AG04450 (cell line): ENCODE measurements around the gene CEP41. TPM values are rescaled to one million over a fixed set of nuclear protein-coding genes. Genes with fewer than 3 reads are reported as not detected.

ENCODE experiments used
- CTCF ChIA-PET: fragments of 300-600, 350-600 bp; formaldehyde crosslinking; extraction: SDS; loops from one replicate; lab custom pipeline; 2022; ENCODE audit warnings: antibody characterized with exemption, inconsistent platforms; lab: Charles Lee
- POLR2A ChIA-PET: fragments of 350-600 bp; formaldehyde crosslinking; extraction: SDS; loops from one replicate; lab custom pipeline; 2021; ENCODE audit warnings: antibody characterized with exemption, inconsistent platforms; lab: Yijun Ruan, JAX
- DNase-seq: peaks from one replicate; pipeline ENCODE4 v3.0.0-alpha.2; 2011; ENCODE audit warnings: low read depth, low spot score
- H3K27ac ChIP-seq: one replicate; pipeline ENCODE4 v1.5.1; 2012; ENCODE audit warnings: low read depth, low read length, control low read depth
- H3K27me3 ChIP-seq: one replicate; pipeline ENCODE4 v1.6.0; 2012; ENCODE audit warnings: low read length; ENCODE audit not compliant: control insufficient read depth, insufficient read depth
- H3K4me3 ChIP-seq: 2 replicates; pipeline ENCODE4 v1.5.1; 2011; ENCODE audit warnings: mild to moderate bottlenecking, low read depth, low read length, control low read depth
- H3K9me3 ChIP-seq: 2 replicates; pipeline ENCODE4 v1.5.1; 2012; ENCODE audit warnings: low read length; ENCODE audit not compliant: control insufficient read depth, insufficient read depth
- CTCF ChIP-seq: IDR thresholded peaks from 2 replicates; pipeline ENCODE4 v1.5.1; 2011; ENCODE audit warnings: low read depth, low read length, control low read depth, inconsistent platforms
- polyA plus RNA-seq: library from polyadenylated mRNA; depleted of rRNA; stranded (reverse); fragments of >200 nt; gene quantifications from 2 replicates; pipeline ENCODE4 v1.2.3, GENCODE V29; 2011

Gene CEP41
- polyA plus RNA-seq, 1 experiment = 26.4 TPM

- Histone ChIP-seq H3K27ac (peak overlapping the region; percentile 100), H3K27me3 (no peaks in the 10 kb centered on the region), H3K4me3 (no peak overlapping the region), H3K9me3 (peaks cover 15% of the 10 kb centered on the region)
- no peak for DNase-seq
- ChIA-PET CTCF (no interaction called here), POLR2A (interaction anchor here (0.6 to 1.3 kb wide), 3 partner anchors 20 to 167 kb away, joined by 3 to 5 read pairs (median 4); partner anchors contain the start of gene TMEM209)
- TF ChIP-seq CTCF = no peak
Observed at GRCh38 chr7:130372402-130373165, 68.2 kb downstream of the CEP41 start.

GRCh38 chr7:130371046-130371445 lies 69.8 kb downstream of the CEP41 start:
- CTCF ChIA-PET = no interaction called here
- no peak for DNase-seq
- TF ChIP-seq CTCF = no peak
- POLR2A ChIA-PET = no interaction called here
- Histone ChIP-seq H3K4me3 (no peak overlapping the region), H3K27ac (peak overlapping the region; percentile 31), H3K9me3 (peaks cover 9% of the 10 kb centered on the region; the same call in 1 of the 2 replicates), H3K27me3 (no peaks in the 10 kb centered on the region)

- POLR2A ChIA-PET = interaction anchor here (0.6 to 0.8 kb wide), 2 partner anchors 27 to 165 kb away, joined by 4 to 10 read pairs; partner anchors contain the start of gene TMEM209
Observed at GRCh38 chr7:130369831-130370550, 70.8 kb downstream of the CEP41 start.

GRCh38 chr7:130369110-130369711 lies 71.6 kb downstream of the CEP41 start:
- peaks cover 2% of the 10 kb centered on the region; the same call in 1 of the 2 replicates for H3K9me3 ChIP-seq
- DNase-seq = no peak
- no peak for TF ChIP-seq CTCF
- peak overlapping the region; percentile 39 for H3K27ac ChIP-seq
- H3K27me3 ChIP-seq = no peaks in the 10 kb centered on the region
- H3K4me3 ChIP-seq = no peak overlapping the region
- ChIA-PET POLR2A (no interaction called here), CTCF (no interaction called here)

More at GRCh38 chr7:130369831-130370550, 70.8 kb downstream of the CEP41 start:
- CTCF ChIA-PET = no interaction called here
- Histone ChIP-seq H3K9me3 (peaks cover 2% of the 10 kb centered on the region; the same call in 1 of the 2 replicates), H3K4me3 (no peak overlapping the region), H3K27ac (peak overlapping the region; percentile 31), H3K27me3 (no peaks in the 10 kb centered on the region)
- no peak for TF ChIP-seq CTCF
- no peak for DNase-seq
